HEK293 (cell line): ENCODE measurements around the gene TAS2R8.

Experiments
- CTCF ChIA-PET: fragments of 350-600 bp; formaldehyde crosslinking; extraction: SDS; loops from one replicate; lab custom pipeline; 2021; ENCODE audit warnings: antibody characterized with exemption; lab: Yijun Ruan, JAX
- POLR2A ChIA-PET: fragments of 300-600 bp; formaldehyde crosslinking; extraction: SDS; loops from one replicate; lab custom pipeline; 2020; ENCODE audit warnings: antibody characterized with exemption, inconsistent platforms; lab: Yijun Ruan, JAX
- H3K27ac ChIP-seq: fragments of 200-500 bp; sonication (Bioruptor generic); 2 replicates; pipeline ENCODE4 v1.5.1; 2014; ENCODE audit warnings: low read depth, low read length, control low read depth, inconsistent platforms; ENCODE audit errors: extremely low read depth
- H3K36me3 ChIP-seq, 2 experiments: fragments of 200-500 bp in 1 of 2; sonication (Bioruptor generic) in 1 of 2; 1 replicate in 1 of 2; 2 replicates in 1 of 2; pipeline ENCODE4 v1.5.1; 2014 to 2017; ENCODE audit warnings: inconsistent platforms in 2 of 2, low read length in 2 of 2; ENCODE audit not compliant: control insufficient read depth in 2 of 2, insufficient read depth in 1 of 2
- H3K4me1 ChIP-seq: fragments of 200-500 bp; sonication (Bioruptor generic); 2 replicates; pipeline ENCODE4 v1.5.1; 2014; ENCODE audit warnings: mild to moderate bottlenecking, low read length, inconsistent platforms; ENCODE audit not compliant: control insufficient read depth, insufficient read depth
- H3K4me3 ChIP-seq: 2 replicates; pipeline ENCODE4 v1.5.1; 2011; ENCODE audit warnings: low read depth, mild to moderate bottlenecking, control low read depth, low read length, moderate library complexity
- H3K9me3 ChIP-seq: fragments of 200-500 bp; sonication (Bioruptor generic); 2 replicates; pipeline ENCODE4 v1.5.1; 2014; ENCODE audit warnings: low read depth, low read length, inconsistent platforms; ENCODE audit not compliant: control insufficient read depth, insufficient read depth
- MYNN ChIP-seq: fragments of 450-650 bp; formaldehyde crosslinking; IDR thresholded peaks from 2 replicates; pipeline ENCODE4 v1.5.1; 2016; ENCODE audit warnings: missing biosample characterization, missing genetic modification characterization, borderline replicate concordance
- ZEB2 ChIP-seq: fragments of 450-650 bp; formaldehyde crosslinking; IDR thresholded peaks from 2 replicates; pipeline ENCODE4 v1.5.1; 2016; ENCODE audit warnings: missing biosample characterization, missing genetic modification characterization
- ZNF140 ChIP-seq: fragments of 450-650 bp; formaldehyde crosslinking; IDR thresholded peaks from 2 replicates; pipeline ENCODE4 v1.5.1; 2016; ENCODE audit warnings: missing biosample characterization, missing genetic modification characterization
- ZNF155 ChIP-seq: fragments of 450-650 bp; formaldehyde crosslinking; IDR thresholded peaks from 2 replicates; pipeline ENCODE4 v1.5.1; 2016; ENCODE audit warnings: missing biosample characterization, missing genetic modification characterization
- ZNF184 ChIP-seq: fragments of 450-650 bp; IDR thresholded peaks from 2 replicates; pipeline ENCODE4 v1.5.1; 2018; ENCODE audit warnings: missing biosample characterization, mild to moderate bottlenecking, missing genetic modification characterization
- ZNF223 ChIP-seq: fragments of 450-650 bp; formaldehyde crosslinking; IDR thresholded peaks from 2 replicates; pipeline ENCODE4 v1.5.1; 2016; ENCODE audit warnings: missing biosample characterization, missing genetic modification characterization
- ZNF335 ChIP-seq: fragments of 450-650 bp; formaldehyde crosslinking; conservative IDR thresholded peaks from 2 replicates; pipeline ENCODE4 v1.5.1; 2016; ENCODE audit warnings: missing biosample characterization, missing genetic modification characterization
- ZNF354C ChIP-seq: fragments of 450-650 bp; formaldehyde crosslinking; IDR thresholded peaks from 2 replicates; pipeline ENCODE4 v1.5.1; 2016; ENCODE audit warnings: missing biosample characterization, missing genetic modification characterization, low read depth, borderline replicate concordance
- ZNF529 ChIP-seq: fragments of 450-650 bp; formaldehyde crosslinking; IDR thresholded peaks from 2 replicates; pipeline ENCODE4 v1.5.1; 2017; ENCODE audit warnings: missing genetic modification characterization, missing biosample characterization; ENCODE audit not compliant: insufficient replicate concordance
- ZNF549 ChIP-seq: fragments of 450-650 bp; IDR thresholded peaks from 2 replicates; pipeline ENCODE4 v1.5.1; 2018; ENCODE audit warnings: missing biosample characterization, missing genetic modification characterization, mild to moderate bottlenecking, inconsistent platforms, moderate library complexity
- ZNF621 ChIP-seq: fragments of 450-650 bp; formaldehyde crosslinking; IDR thresholded peaks from 2 replicates; pipeline ENCODE4 v1.5.1; 2017; ENCODE audit warnings: missing biosample characterization, missing genetic modification characterization
- ZNF670 ChIP-seq: fragments of 450-650 bp; formaldehyde crosslinking; IDR thresholded peaks from 2 replicates; pipeline ENCODE4 v1.5.1; 2016; ENCODE audit warnings: missing biosample characterization, missing genetic modification characterization, low read depth
- TF ChIP-seq, protein P1 (sequence below): fragments of 450-650 bp; formaldehyde crosslinking; IDR thresholded peaks from 2 replicates; pipeline ENCODE4 v1.5.1; 2016; ENCODE audit warnings: missing biosample characterization, missing genetic modification characterization
- TF ChIP-seq, protein P2 (sequence below): fragments of 450-650 bp; formaldehyde crosslinking; IDR thresholded peaks from 2 replicates; pipeline ENCODE4 v1.5.1; 2016; ENCODE audit warnings: missing biosample characterization, missing genetic modification characterization
- TF ChIP-seq, protein P3 (sequence below): fragments of 450-650 bp; formaldehyde crosslinking; IDR thresholded peaks from 2 replicates; pipeline ENCODE4 v1.5.1; 2016; ENCODE audit warnings: missing biosample characterization, missing genetic modification characterization, low read depth
- TF ChIP-seq, protein P4 (sequence below): fragments of 450-650 bp; formaldehyde crosslinking; IDR thresholded peaks from 2 replicates; pipeline ENCODE4 v1.5.1; 2016; ENCODE audit warnings: missing biosample characterization, missing genetic modification characterization
- TF ChIP-seq, protein P5 (sequence below): fragments of 450-650 bp; formaldehyde crosslinking; IDR thresholded peaks from 2 replicates; pipeline ENCODE4 v1.5.1; 2016; ENCODE audit warnings: missing biosample characterization, missing genetic modification characterization, low read depth
- TF ChIP-seq, protein P6 (sequence below): fragments of 450-650 bp; formaldehyde crosslinking; IDR thresholded peaks from 2 replicates; pipeline ENCODE4 v1.5.1; 2016; ENCODE audit warnings: missing biosample characterization, missing genetic modification characterization
- TF ChIP-seq, protein P7 (sequence below): IDR thresholded peaks from 2 replicates; pipeline ENCODE4 v1.6.1; 2011; ENCODE audit warnings: mild to moderate bottlenecking, low read depth, low read length, borderline replicate concordance

The TAS2R8 gene

DNA sequence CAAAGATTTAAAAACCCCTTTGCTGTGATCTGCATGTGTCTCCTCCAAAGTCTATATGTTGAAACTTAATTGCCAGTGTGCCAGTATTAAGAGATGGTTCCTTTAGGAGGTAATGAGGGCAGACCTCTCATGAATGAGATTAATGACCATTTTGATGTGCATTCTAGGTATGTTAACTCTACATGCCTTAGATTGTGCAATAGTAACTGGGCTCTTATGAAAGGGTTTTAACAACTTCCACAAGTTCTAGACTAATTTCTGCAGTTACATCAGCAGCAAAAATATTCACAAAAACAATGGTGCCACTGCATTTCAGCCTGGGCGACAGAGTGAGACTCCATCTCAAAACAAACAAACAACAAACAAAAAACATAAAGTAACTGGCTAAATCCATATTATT, 22.9 kb upstream of the TAS2R8 start:
- Histone ChIP-seq H3K4me1 (no peaks in the 10 kb centered on the region), H3K9me3 (no peaks in the 10 kb centered on the region), H3K27ac (no peak overlapping the region), H3K4me3 (no peak overlapping the region), H3K36me3 (no peaks in the 10 kb centered on the region)
- TF ChIP-seq ZNF621 (tag by site-specific recombination): no peak
- no peak for TF ChIP-seq ZNF335 (tag by site-specific recombination)
- no peak for TF ChIP-seq ZNF549
- TF ChIP-seq ZNF155 (tag by site-specific recombination): no peak
- TF ChIP-seq, protein P1, sequence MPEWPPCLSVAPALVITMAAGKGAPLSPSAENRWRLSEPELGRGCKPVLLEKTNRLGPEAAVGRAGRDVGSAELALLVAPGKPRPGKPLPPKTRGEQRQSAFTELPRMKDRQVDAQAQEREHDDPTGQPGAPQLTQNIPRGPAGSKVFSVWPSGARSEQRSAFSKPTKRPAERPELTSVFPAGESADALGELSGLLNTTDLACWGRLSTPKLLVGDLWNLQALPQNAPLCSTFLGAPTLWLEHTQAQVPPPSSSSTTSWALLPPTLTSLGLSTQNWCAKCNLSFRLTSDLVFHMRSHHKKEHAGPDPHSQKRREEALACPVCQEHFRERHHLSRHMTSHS (tag by site-specific recombination): no peak
- TF ChIP-seq, protein P2, sequence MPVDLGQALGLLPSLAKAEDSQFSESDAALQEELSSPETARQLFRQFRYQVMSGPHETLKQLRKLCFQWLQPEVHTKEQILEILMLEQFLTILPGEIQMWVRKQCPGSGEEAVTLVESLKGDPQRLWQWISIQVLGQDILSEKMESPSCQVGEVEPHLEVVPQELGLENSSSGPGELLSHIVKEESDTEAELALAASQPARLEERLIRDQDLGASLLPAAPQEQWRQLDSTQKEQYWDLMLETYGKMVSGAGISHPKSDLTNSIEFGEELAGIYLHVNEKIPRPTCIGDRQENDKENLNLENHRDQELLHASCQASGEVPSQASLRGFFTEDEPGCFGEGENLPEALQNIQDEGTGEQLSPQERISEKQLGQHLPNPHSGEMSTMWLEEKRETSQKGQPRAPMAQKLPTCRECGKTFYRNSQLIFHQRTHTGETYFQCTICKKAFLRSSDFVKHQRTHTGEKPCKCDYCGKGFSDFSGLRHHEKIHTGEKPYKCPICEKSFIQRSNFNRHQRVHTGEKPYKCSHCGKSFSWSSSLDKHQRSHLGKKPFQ (tag by site-specific recombination): no peak
- TF ChIP-seq, protein P3, sequence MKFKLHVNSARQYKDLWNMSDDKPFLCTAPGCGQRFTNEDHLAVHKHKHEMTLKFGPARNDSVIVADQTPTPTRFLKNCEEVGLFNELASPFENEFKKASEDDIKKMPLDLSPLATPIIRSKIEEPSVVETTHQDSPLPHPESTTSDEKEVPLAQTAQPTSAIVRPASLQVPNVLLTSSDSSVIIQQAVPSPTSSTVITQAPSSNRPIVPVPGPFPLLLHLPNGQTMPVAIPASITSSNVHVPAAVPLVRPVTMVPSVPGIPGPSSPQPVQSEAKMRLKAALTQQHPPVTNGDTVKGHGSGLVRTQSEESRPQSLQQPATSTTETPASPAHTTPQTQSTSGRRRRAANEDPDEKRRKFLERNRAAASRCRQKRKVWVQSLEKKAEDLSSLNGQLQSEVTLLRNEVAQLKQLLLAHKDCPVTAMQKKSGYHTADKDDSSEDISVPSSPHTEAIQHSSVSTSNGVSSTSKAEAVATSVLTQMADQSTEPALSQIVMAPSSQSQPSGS (tag by site-specific recombination): no peak
- TF ChIP-seq, protein P4, sequence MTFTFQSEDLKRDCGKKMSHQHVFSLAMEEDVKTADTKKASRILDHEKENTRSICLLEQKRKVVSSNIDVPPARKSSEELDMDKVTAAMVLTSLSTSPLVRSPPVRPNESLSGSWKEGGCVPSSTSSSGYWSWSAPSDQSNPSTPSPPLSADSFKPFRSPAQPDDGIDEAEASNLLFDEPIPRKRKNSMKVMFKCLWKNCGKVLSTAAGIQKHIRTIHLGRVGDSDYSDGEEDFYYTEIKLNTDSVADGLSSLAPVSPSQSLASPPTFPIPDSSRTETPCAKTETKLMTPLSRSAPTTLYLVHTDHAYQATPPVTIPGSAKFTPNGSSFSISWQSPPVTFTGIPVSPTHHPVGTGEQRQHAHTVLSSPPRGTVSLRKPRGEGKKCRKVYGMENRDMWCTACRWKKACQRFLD (tag by site-specific recombination): no peak
- TF ChIP-seq ZNF529: no peak
- TF ChIP-seq ZNF354C (tag by site-specific recombination): no peak
- no peak for TF ChIP-seq ZNF223 (tag by site-specific recombination)
- TF ChIP-seq ZNF140 (tag by site-specific recombination): no peak
- TF ChIP-seq ZNF184 (tag by site-specific recombination): no peak
- no peak for TF ChIP-seq ZEB2 (tag by site-specific recombination)
- TF ChIP-seq, protein P5, sequence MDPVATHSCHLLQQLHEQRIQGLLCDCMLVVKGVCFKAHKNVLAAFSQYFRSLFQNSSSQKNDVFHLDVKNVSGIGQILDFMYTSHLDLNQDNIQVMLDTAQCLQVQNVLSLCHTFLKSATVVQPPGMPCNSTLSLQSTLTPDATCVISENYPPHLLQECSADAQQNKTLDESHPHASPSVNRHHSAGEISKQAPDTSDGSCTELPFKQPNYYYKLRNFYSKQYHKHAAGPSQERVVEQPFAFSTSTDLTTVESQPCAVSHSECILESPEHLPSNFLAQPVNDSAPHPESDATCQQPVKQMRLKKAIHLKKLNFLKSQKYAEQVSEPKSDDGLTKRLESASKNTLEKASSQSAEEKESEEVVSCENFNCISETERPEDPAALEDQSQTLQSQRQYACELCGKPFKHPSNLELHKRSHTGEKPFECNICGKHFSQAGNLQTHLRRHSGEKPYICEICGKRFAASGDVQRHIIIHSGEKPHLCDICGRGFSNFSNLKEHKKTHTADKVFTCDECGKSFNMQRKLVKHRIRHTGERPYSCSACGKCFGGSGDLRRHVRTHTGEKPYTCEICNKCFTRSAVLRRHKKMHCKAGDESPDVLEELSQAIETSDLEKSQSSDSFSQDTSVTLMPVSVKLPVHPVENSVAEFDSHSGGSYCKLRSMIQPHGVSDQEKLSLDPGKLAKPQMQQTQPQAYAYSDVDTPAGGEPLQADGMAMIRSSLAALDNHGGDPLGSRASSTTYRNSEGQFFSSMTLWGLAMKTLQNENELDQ (tag by site-specific recombination): no peak
- TF ChIP-seq, protein P6, sequence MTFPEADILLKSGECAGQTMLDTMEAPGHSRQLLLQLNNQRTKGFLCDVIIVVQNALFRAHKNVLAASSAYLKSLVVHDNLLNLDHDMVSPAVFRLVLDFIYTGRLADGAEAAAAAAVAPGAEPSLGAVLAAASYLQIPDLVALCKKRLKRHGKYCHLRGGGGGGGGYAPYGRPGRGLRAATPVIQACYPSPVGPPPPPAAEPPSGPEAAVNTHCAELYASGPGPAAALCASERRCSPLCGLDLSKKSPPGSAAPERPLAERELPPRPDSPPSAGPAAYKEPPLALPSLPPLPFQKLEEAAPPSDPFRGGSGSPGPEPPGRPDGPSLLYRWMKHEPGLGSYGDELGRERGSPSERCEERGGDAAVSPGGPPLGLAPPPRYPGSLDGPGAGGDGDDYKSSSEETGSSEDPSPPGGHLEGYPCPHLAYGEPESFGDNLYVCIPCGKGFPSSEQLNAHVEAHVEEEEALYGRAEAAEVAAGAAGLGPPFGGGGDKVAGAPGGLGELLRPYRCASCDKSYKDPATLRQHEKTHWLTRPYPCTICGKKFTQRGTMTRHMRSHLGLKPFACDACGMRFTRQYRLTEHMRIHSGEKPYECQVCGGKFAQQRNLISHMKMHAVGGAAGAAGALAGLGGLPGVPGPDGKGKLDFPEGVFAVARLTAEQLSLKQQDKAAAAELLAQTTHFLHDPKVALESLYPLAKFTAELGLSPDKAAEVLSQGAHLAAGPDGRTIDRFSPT (tag by site-specific recombination): no peak
- TF ChIP-seq, protein P7, sequence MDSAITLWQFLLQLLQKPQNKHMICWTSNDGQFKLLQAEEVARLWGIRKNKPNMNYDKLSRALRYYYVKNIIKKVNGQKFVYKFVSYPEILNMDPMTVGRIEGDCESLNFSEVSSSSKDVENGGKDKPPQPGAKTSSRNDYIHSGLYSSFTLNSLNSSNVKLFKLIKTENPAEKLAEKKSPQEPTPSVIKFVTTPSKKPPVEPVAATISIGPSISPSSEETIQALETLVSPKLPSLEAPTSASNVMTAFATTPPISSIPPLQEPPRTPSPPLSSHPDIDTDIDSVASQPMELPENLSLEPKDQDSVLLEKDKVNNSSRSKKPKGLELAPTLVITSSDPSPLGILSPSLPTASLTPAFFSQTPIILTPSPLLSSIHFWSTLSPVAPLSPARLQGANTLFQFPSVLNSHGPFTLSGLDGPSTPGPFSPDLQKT: no peak
- no peak for TF ChIP-seq ZNF670
- TF ChIP-seq MYNN (tag by site-specific recombination): no peak
- CTCF ChIA-PET: no interaction called here
- POLR2A ChIA-PET: no interaction called here
